Bone marrow (tissue), 2 donors: Measurements from ENCODE around the gene NEURL1.
"Not testable (repeated sequence)": the region's sequence is repeated elsewhere in the genome, so short reads cannot be mapped to it uniquely, and the experiment has no call there.

Experiments used
- DNase-seq, 2 donors: peaks; one replicate each; lab custom pipeline; 2025; lab: John Stamatoyannopoulos, UW

The NEURL1 gene

DNA sequence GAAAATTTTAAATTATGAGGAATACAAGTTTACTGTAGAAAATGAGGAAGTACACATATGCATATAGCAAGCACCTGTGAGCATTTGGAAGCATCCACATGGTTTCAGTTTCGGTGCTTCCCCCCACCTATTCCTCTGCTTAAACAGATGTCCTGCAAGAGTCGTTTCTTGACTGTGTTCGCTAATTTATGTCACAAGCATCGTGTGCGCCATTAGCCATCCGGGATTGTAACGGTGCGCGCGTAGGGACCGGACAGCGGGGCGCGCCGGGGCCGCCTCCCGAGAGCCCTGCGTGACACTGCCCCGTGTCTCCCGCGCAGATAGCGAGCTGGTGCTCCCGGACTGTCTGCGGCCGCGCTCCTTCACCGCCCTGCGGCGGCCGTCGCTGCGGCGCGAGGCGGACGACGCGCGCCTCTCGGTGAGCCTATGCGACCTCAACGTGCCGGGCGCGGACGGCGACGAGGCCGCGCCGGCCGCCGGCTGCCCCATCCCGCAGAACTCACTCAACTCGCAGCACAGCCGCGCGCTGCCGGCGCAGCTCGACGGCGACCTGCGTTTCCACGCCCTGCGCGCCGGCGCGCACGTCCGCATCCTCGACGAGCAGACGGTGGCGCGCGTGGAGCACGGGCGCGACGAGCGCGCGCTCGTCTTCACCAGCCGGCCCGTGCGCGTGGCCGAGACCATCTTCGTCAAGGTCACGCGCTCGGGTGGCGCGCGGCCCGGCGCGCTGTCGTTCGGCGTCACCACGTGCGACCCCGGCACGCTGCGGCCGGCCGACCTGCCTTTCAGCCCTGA is 90.9 kb downstream of the NEURL1 start:
- no peak for DNase-seq

DNA sequence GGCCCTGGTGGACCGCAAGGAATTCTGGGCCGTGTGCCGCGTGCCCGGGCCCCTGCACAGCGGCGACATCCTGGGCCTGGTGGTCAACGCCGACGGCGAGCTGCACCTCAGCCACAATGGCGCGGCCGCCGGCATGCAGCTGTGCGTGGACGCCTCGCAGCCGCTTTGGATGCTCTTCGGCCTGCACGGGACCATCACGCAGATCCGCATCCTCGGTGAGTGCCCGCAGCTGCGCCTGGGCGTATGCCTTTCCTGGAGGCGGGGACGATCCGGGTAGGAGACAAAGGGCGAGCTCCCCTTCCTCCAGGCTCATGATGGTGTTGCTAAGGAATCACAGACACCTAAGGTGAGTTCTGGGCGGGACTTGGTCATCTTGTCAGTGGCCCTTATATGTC is 91.5 kb downstream of the NEURL1 start:
- DNase-seq: no peak

- no peak for DNase-seq
Measured at GRCh38 chr10:103587073-103587472, 93.6 kb downstream of the NEURL1 start.

- DNase-seq: no peak
Measured at GRCh38 chr10:103589074-103589630, 95.6 kb downstream of the NEURL1 start.

DNA sequence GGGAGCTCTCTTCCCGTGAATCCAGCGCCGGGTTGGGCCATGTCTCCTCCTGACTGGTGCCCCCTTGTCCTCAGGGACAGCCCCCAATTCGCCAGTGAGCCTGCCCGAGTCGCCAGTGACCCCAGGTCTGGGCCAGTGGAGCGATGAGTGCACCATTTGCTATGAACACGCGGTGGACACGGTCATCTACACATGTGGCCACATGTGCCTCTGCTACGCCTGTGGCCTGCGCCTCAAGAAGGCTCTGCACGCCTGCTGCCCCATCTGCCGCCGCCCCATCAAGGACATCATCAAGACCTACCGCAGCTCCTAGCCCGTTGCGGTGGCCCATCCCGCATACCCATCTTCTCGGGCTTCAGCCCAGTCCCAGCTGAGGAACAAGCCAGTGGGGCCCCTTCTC is 96.6 kb downstream of the NEURL1 start:
- DNase-seq: no peak

GRCh38 chr10:103590744-103591291 is 97.3 kb downstream of the NEURL1 start:
- no peak for DNase-seq

DNA sequence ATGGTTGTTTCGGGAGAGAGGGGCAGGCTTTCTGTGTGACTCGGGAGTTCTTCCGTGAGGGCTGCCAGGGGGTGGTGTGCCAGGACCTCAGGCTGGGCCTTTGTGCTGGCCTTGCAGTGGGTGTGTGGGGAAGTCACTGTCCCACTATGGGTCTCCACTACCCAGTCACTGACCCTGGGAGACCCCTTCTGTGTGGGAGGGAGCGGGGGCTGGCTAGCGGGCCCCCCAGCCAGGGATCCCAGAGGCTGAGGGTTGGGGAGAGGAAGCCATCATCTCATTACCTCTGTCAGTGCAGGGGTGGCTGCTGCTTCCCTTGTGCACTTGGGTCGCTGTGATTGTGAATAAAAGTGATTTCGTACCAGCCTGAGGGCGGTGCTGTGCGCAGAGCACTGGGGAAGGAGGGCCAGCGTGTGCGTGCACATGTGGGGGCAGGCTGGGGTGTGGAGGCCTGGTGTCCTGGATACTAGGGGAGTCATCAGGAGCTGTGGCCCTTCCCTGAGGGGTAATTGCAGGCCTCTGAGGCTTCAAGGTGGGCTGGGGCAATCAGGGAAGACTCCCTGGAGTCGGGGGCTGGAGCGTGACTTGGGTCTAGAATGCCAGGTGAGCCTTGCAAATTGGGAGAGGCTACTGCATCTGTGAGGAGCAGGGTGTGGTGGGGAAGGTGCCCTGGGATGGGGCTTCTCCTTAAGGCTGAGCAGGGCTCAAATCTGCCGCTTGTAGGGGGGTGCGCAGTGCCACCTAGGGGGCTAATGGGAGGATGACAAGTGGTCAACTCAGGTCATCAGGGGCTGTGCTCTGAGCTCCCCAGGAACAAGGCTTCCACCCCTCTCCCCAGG is 98.9 kb downstream of the NEURL1 start:
- DNase-seq: peak; percentile 4 to 13

- no peak for DNase-seq
Measured at GRCh38 chr10:103593022-103593570, 99.6 kb downstream of the NEURL1 start.

DNA sequence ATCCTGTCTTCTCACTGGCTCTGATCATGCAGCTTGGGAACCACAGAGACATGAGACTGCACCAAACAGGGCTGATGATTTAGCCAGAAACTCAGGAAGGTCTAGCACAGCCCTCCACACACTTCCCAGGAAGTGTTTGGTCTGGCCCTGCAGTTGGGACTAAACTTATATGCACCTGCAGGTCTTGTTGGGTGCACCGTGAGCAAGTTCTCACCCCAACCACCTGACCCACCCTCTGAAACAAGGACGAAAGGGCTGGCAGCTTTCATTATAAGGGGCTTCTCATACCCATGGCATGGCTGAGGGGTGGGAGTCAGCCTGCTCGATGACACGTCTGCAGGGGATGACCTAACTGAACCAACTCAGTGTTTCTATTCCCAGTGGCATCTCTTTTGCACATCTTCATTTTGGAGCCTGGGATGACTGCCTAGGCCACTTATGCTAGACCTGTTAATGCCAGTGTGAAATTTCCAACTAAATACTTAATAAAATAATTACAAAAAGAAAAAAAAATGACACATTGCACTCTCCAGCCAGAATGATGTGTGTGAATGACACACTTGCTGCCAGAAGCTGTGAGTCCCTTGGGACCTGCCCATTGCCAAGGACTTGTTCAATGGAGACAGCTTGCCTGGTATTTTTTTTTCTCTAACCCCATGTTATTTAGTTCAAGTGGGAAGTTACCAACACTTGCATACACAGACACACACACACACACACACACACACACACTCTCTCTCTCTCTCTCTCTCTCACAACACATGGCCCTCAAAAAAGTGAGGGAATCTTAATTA is 102.6 kb downstream of the NEURL1 start:
- DNase-seq: no peak

GRCh38 chr10:103597003-103597402 is 103.5 kb downstream of the NEURL1 start:
- DNase-seq: no peak

GRCh38 chr10:103598654-103599115 is 105.2 kb downstream of the NEURL1 start:
- DNase-seq: no peak

GRCh38 chr10:103599211-103599610 is 105.7 kb downstream of the NEURL1 start:
- no peak for DNase-seq

DNA sequence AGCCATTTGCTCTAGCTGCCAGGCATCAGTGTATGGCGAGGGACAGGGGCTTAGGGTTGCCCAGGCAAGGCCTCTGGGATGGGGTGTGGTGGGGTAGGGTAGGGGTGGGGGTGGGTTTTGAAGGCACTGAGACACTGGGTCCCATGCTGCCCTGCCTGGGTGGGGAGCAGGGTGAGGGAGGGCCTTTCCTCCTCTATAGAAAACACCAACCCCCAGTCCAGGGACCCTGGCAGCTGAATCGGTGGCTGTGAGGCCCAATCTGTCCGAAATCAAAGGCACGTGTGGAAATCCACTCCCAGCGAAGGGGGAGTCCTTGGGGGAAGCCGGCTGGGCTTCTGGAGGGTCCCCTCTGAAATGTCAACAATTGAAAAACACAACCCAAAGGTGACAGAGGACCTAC is 106.4 kb downstream of the NEURL1 start:
- DNase-seq: no peak

DNA sequence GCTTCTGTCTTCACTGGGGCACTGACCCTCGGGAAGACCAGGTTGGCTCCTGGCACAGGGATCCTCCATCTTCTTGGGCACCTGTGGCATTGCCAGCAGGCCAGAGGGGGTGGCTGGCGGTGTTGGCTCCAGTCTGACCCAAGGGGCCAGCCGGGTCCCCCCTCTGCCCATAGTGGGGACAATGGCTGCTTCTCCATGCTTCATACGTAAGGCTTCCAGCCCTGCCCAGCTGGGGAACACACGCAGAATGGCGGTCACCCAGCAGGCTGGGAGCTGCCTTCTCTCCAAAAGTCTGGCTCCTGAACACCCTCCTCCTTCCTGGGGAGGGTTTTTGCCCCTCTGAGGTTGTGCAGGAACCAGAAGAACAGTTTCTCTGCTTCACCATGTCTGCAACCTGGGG is 106.8 kb downstream of the NEURL1 start:
- no peak for DNase-seq

- DNase-seq: no peak
Measured at GRCh38 chr10:103600956-103601569, 107.6 kb downstream of the NEURL1 start.

- no peak for DNase-seq
Measured at GRCh38 chr10:103602028-103602851, 108.7 kb downstream of the NEURL1 start.

DNA sequence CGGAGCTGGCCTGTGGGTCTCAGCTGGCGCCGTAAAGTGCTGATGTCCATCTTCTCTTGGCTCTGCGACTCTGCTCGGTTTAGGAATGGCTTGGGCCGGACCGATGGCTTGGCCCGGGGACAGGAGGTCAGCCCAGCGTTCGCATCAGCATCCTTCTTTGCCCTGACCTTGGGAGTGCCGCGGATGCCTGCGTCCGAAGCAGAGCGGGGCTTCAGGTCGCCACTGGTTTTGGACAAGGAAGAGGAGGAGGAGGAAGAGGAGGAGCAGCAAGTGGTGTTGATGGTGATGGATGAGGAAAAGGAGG is 109.3 kb downstream of the NEURL1 start:
- no peak for DNase-seq

- no peak for DNase-seq
Measured at GRCh38 chr10:103603382-103603781, 109.9 kb downstream of the NEURL1 start.

- peak; percentile 21 to 22 for DNase-seq
Measured at GRCh38 chr10:103605359-103606096, 112.0 kb downstream of the NEURL1 start.

GRCh38 chr10:103606097-103606438 is 112.6 kb downstream of the NEURL1 start:
- not testable (repeated sequence) for DNase-seq
